Measurements from ENCODE around the gene VWA3B.
"Not testable (repeated sequence)": the region's sequence is repeated elsewhere in the genome, so short reads cannot be mapped to it uniquely, and the experiment has no call there.

VWA3B gene

GRCh38 chr2:98313492-98314250, 226.7 kb downstream of the VWA3B start:
- H2AFZ ChIP-seq: no peak overlapping the region

DNA sequence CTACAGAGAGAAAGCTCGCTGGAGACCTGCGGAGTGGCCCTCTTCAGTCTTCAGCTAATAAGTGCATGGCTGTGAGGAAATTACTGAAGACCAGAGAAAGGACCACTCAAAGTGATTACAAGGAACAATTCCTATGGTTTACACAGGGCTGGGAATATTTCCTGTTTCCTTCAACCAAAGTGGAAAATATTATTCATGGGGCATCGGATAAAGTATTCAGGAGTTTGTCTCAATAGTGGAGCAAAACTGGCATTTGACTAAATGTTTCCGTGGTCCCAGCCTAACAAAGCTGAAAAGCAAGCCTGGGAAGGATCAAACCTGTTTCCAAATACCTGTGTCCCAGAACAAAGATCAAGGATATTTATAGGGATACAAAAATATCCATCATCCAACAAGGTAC, 227.3 kb downstream of the VWA3B start:
- H2AFZ ChIP-seq: no peak overlapping the region
- no peak overlapping the region for H3K27ac ChIP-seq
- no peaks in the 10 kb centered on the region for H3K9me3 ChIP-seq (ENCODE audit: control insufficient read depth, low read length)
- H3K27me3 ChIP-seq (ENCODE audit: control insufficient read depth, insufficient read depth, low read length): no peaks in the 10 kb centered on the region
- H3K36me3 ChIP-seq (ENCODE audit: control insufficient read depth, insufficient read depth, low read length): no peaks in the 10 kb centered on the region
- no peaks in the 10 kb centered on the region for H3K4me1 ChIP-seq
- H3K4me2 ChIP-seq (ENCODE audit: low read length): no peak overlapping the region
- H3K9ac ChIP-seq: no peak overlapping the region
- TF ChIP-seq, protein P1, sequence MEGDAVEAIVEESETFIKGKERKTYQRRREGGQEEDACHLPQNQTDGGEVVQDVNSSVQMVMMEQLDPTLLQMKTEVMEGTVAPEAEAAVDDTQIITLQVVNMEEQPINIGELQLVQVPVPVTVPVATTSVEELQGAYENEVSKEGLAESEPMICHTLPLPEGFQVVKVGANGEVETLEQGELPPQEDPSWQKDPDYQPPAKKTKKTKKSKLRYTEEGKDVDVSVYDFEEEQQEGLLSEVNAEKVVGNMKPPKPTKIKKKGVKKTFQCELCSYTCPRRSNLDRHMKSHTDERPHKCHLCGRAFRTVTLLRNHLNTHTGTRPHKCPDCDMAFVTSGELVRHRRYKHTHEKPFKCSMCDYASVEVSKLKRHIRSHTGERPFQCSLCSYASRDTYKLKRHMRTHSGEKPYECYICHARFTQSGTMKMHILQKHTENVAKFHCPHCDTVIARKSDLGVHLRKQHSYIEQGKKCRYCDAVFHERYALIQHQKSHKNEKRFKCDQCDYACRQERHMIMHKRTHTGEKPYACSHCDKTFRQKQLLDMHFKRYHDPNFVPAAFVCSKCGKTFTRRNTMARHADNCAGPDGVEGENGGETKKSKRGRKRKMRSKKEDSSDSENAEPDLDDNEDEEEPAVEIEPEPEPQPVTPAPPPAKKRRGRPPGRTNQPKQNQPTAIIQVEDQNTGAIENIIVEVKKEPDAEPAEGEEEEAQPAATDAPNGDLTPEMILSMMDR (IDR thresholded peaks at IDR 0.05): no peak
- no peak overlapping the region for H3K4me3 ChIP-seq (ENCODE audit: low read depth, low read length)
- H3K79me2 ChIP-seq: no peaks in the 10 kb centered on the region

More at GRCh38 chr2:98313492-98314250, 226.7 kb downstream of the VWA3B start:
- Histone ChIP-seq H3K79me2 (no peaks in the 10 kb centered on the region), H3K27me3 (ENCODE audit: control insufficient read depth, insufficient read depth, low read length) (no peaks in the 10 kb centered on the region), H3K4me2 (ENCODE audit: low read length) (no peak overlapping the region), H3K9me3 (ENCODE audit: control insufficient read depth, low read length) (no peaks in the 10 kb centered on the region), H3K36me3 (ENCODE audit: control insufficient read depth, insufficient read depth, low read length) (no peaks in the 10 kb centered on the region), H3K4me1 (no peaks in the 10 kb centered on the region), H3K9ac (no peak overlapping the region), H3K27ac (no peak overlapping the region), H3K4me3 (ENCODE audit: low read depth, low read length) (no peak overlapping the region)
- TF ChIP-seq, protein P1 (IDR thresholded peaks at IDR 0.05): no peak

DNA sequence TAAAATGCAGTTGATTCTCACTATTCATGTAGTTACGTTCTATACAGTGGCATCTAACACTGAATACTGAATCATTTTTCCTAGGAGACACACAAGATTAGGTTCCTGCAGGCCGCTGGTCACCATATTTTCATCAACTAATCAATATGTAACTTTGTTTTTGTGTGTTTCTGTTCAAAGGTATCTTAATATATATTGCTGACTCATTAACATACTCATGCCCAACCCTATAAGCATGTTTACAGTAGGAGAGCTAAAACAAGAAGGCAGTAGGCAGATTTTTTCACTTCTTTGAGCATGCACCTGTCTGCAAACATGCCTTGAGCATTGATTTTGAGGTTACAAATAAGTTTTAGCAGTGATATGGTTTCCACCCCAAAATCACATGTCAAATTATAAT, 229.0 kb downstream of the VWA3B start:
- Histone ChIP-seq H3K9ac (no peak overlapping the region), H3K27me3 (ENCODE audit: control insufficient read depth, insufficient read depth, low read length) (no peaks in the 10 kb centered on the region), H3K4me3 (ENCODE audit: low read depth, low read length) (no peak overlapping the region), H3K9me3 (ENCODE audit: control insufficient read depth, low read length) (no peaks in the 10 kb centered on the region), H3K4me2 (ENCODE audit: low read length) (no peak overlapping the region), H3K4me1 (no peaks in the 10 kb centered on the region), H3K79me2 (no peaks in the 10 kb centered on the region), H2AFZ (no peak overlapping the region), H3K36me3 (ENCODE audit: control insufficient read depth, insufficient read depth, low read length) (no peaks in the 10 kb centered on the region), H3K27ac (no peak overlapping the region)
- TF ChIP-seq, protein P1 (IDR thresholded peaks at IDR 0.05): no peak

- H3K27ac ChIP-seq: no peak overlapping the region
- no peak overlapping the region for H3K4me3 ChIP-seq (ENCODE audit: low read depth, low read length)
- H3K9ac ChIP-seq: no peak overlapping the region
- TF ChIP-seq, protein P1 (IDR thresholded peaks at IDR 0.05): no peak
- H3K36me3 ChIP-seq (ENCODE audit: control insufficient read depth, insufficient read depth, low read length): no peaks in the 10 kb centered on the region
- H3K4me1 ChIP-seq: no peaks in the 10 kb centered on the region
- H3K4me2 ChIP-seq (ENCODE audit: low read length): no peak overlapping the region
- no peaks in the 10 kb centered on the region for H3K79me2 ChIP-seq
- H3K27me3 ChIP-seq (ENCODE audit: control insufficient read depth, insufficient read depth, low read length): no peaks in the 10 kb centered on the region
- no peak overlapping the region for H2AFZ ChIP-seq
- H3K9me3 ChIP-seq (ENCODE audit: control insufficient read depth, low read length): no peaks in the 10 kb centered on the region
Measured at GRCh38 chr2:98317214-98317613, 230.2 kb downstream of the VWA3B start.

DNA sequence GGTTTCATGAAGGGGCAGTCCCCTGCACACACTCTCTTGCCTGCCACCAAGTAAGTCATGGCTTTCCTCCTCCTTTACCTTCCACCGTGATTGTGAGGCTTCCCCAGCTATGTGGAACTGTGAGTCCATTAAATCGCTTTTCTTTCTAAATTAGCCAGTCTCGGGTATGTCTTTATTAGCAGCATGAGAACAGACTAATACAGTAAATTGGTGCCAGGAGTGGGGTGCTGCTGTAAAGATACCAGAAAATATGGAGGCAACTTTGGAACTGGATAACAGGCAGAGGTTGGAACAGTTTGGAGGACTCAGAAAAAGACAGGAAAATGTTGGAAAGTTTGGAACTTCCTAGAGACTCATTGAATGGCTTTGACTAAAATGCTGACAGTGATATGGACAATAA, 233.2 kb downstream of the VWA3B start:
- H3K4me1 ChIP-seq; H3K4me3 ChIP-seq (ENCODE audit: low read depth, low read length); H3K9me3 ChIP-seq (ENCODE audit: control insufficient read depth, low read length); H3K27ac ChIP-seq; H3K9ac ChIP-seq; H2AFZ ChIP-seq; H3K36me3 ChIP-seq (ENCODE audit: control insufficient read depth, insufficient read depth, low read length); H3K27me3 ChIP-seq (ENCODE audit: control insufficient read depth, insufficient read depth, low read length); H3K79me2 ChIP-seq; H3K4me2 ChIP-seq (ENCODE audit: low read length): not testable (repeated sequence)

All from parathyroid adenoma (tissue), 2 donors.